Esophagus muscularis mucosa (tissue), 4 donors: ENCODE data around the gene MAST4. TPM values are rescaled to one million over a fixed set of nuclear protein-coding genes. Genes with fewer than 3 reads are reported as not detected.

Source experiments
- DNase-seq: peaks from one replicate; pipeline ENCODE4 v3.0.0-alpha.2; 2017; ENCODE audit errors: extremely low spot score
- H3K27ac ChIP-seq, 4 donors: fragments of 200-600 bp; sonication (generic); replicated peaks in 1 of 4; 1 replicate in 3 of 4; 2 replicates in 1 of 4; pipeline ENCODE4 v1.5.1; 2016 to 2019; ENCODE audit warnings: mild to moderate bottlenecking in 1 of 4
- H3K27me3 ChIP-seq, 4 donors: fragments of 200-600 bp; sonication (generic); one replicate each; pipeline versions ENCODE4 v1.5.1 to v1.6.0; 2016 to 2019
- H3K36me3 ChIP-seq, 4 donors: fragments of 200-600 bp; sonication (generic); one replicate each; pipeline ENCODE4 v1.5.1; 2016 to 2019
- H3K4me1 ChIP-seq, 4 donors: fragments of 200-600 bp; sonication (generic); one replicate each; pipeline ENCODE4 v1.5.1; 2016 to 2019
- H3K4me3 ChIP-seq, 4 donors: fragments of 200-600 bp; sonication (generic); 1 replicate in 2 of 4; 2 replicates in 2 of 4; pipeline ENCODE4 v1.5.1; 2016 to 2019; ENCODE audit warnings: mild to moderate bottlenecking in 4 of 4, moderate library complexity in 1 of 4
- H3K9me3 ChIP-seq, 4 donors: fragments of 200-600 bp; sonication (generic); 1 replicate in 3 of 4; 2 replicates in 1 of 4; pipeline ENCODE4 v1.5.1; 2016 to 2019
- CTCF ChIP-seq, 3 experiments: fragments of 200-600 bp in 2 of 3; fragments of 450-650 bp in 1 of 3; sonication (generic) in 2 of 3; IDR thresholded peaks; one replicate each; pipeline ENCODE4 v1.5.1; 2017 to 2019; ENCODE audit warnings: antibody characterized with exemption in 3 of 3, mild to moderate bottlenecking in 2 of 3, moderate library complexity in 1 of 3
- EP300 ChIP-seq: sonication (generic); formaldehyde crosslinking; IDR thresholded peaks from one replicate; pipeline ENCODE4 v1.6.1; 2017; ENCODE audit warnings: antibody characterized with exemption
- POLR2A ChIP-seq: fragments of 450-650 bp; IDR thresholded peaks from one replicate; pipeline ENCODE4 v1.6.1; 2017; ENCODE audit warnings: antibody characterized with exemption, moderate library complexity, mild to moderate bottlenecking, low read depth
- POLR2AphosphoS5 ChIP-seq, 2 donors: sonication (generic); formaldehyde crosslinking; IDR thresholded peaks; one replicate each; pipeline ENCODE4 v1.6.1; 2017; ENCODE audit warnings: antibody characterized with exemption in 2 of 2
- WGBS: methylation state at CpG from one replicate; pipeline ENCODE4 v1.1.5; 2018; 5-methylcytosine and 5-hydroxymethylcytosine counted together
- intact Hi-C: fragments of 100-400 bp; cut with DNase I; formaldehyde crosslinking; loops from one replicate; pipeline ENCODE4 v1.15.1; 2023
- total RNA-seq, 4 donors: library from RNA; depleted of rRNA; stranded (reverse); fragments of >200 nt; gene quantifications; one replicate each; pipeline versions ENCODE4 v1.1.0 to v1.2.1, GENCODE V29; 2016

Gene MAST4
- total RNA-seq, 4 donors from 2014 or later = 26.2 to 39.7 (median 35.8) TPM

- no peaks in the 10 kb centered on the region for H3K36me3 ChIP-seq
- intact Hi-C loops = loop anchor here (10.0 kb wide), 1 partner anchor 66 kb away; no protein-coding TSS in a partner anchor
- 69% methylated on average over 4 of the region's 4 CpGs for WGBS
Measured at GRCh38 chr5:66889056-66889455, 292.9 kb downstream of the MAST4 start.

GRCh38 chr5:66889524-66889923, 293.3 kb downstream of the MAST4 start:
- no peak overlapping the region for H3K27ac ChIP-seq
- WGBS = 47% methylated on average over 4 of the region's 4 CpGs
- DNase-seq = no peak
- H3K27me3 ChIP-seq = no peaks in the 10 kb centered on the region
- H3K4me1 ChIP-seq = peaks cover 6 to 20% (median 12%) of the 10 kb centered on the region in 4 donors
- H3K9me3 ChIP-seq = no peaks in the 10 kb centered on the region
- TF ChIP-seq EP300 (no peak), POLR2AphosphoS5 (IDR thresholded peaks at IDR 0.05) (no peak), CTCF (IDR thresholded peaks at IDR 0.05) (no peak)
- intact Hi-C loops = loop anchor here (10.0 kb wide), 1 partner anchor 65 kb away; no protein-coding TSS in a partner anchor
- H3K36me3 ChIP-seq = no peaks in the 10 kb centered on the region
- no peak overlapping the region for H3K4me3 ChIP-seq

More at GRCh38 chr5:66889056-66889455, 292.9 kb downstream of the MAST4 start:
- no peaks in the 10 kb centered on the region for H3K27me3 ChIP-seq
- H3K27ac ChIP-seq = no peak overlapping the region
- H3K4me1 ChIP-seq = peaks cover 6 to 20% (median 12%) of the 10 kb centered on the region in 4 donors
- no peaks in the 10 kb centered on the region for H3K9me3 ChIP-seq
- TF ChIP-seq POLR2AphosphoS5 (IDR thresholded peaks at IDR 0.05) = no peak
- no peak for TF ChIP-seq EP300
- TF ChIP-seq POLR2A = no peak
- TF ChIP-seq CTCF (IDR thresholded peaks at IDR 0.05) = no peak
- H3K4me3 ChIP-seq = no peak overlapping the region
- no peak for DNase-seq

GRCh38 chr5:66891184-66891925, 295.2 kb downstream of the MAST4 start:
- TF ChIP-seq POLR2A (no peak), POLR2AphosphoS5 (IDR thresholded peaks at IDR 0.05) (no peak), CTCF (IDR thresholded peaks at IDR 0.05) (no peak), EP300 (no peak)
- H3K27ac ChIP-seq = no peak overlapping the region
- DNase-seq = no peak
- intact Hi-C loops = no loop called here
- 61% methylated on average over 3 of the region's 3 CpGs for WGBS
- no peaks in the 10 kb centered on the region for H3K9me3 ChIP-seq
- H3K36me3 ChIP-seq = no peaks in the 10 kb centered on the region
- peaks cover 6 to 20% (median 12%) of the 10 kb centered on the region in 4 donors for H3K4me1 ChIP-seq
- H3K4me3 ChIP-seq = no peak overlapping the region
- H3K27me3 ChIP-seq = no peaks in the 10 kb centered on the region

- intact Hi-C loops = no loop called here
- no peak for TF ChIP-seq POLR2A
- H3K27me3 ChIP-seq = no peaks in the 10 kb centered on the region
- no peak for DNase-seq
- 79% methylated on average over 3 of the region's 3 CpGs for WGBS
- H3K36me3 ChIP-seq = no peaks in the 10 kb centered on the region
- H3K4me1 ChIP-seq = peaks cover 6 to 20% (median 12%) of the 10 kb centered on the region in 4 donors
- no peak overlapping the region for H3K4me3 ChIP-seq
- no peak overlapping the region for H3K27ac ChIP-seq
- no peaks in the 10 kb centered on the region for H3K9me3 ChIP-seq
Measured at GRCh38 chr5:66892716-66893115, 296.5 kb downstream of the MAST4 start.

GRCh38 chr5:66894480-66895240, 298.5 kb downstream of the MAST4 start:
- WGBS = 84% methylated on average over 3 of the region's 3 CpGs
- no peak overlapping the region for H3K4me3 ChIP-seq
- intact Hi-C loops = no loop called here
- no peaks in the 10 kb centered on the region for H3K36me3 ChIP-seq
- no peak overlapping the region for H3K27ac ChIP-seq
- no peak for TF ChIP-seq EP300
- no peak for TF ChIP-seq POLR2A
- TF ChIP-seq POLR2AphosphoS5 (IDR thresholded peaks at IDR 0.05) = no peak
- H3K9me3 ChIP-seq = no peaks in the 10 kb centered on the region
- no peaks in the 10 kb centered on the region for H3K27me3 ChIP-seq
- peaks cover 2 to 14% (median 8%) of the 10 kb centered on the region in 4 donors for H3K4me1 ChIP-seq
- DNase-seq = no peak
